Lung (tissue), 12 donors: Measurements from ENCODE around the gene MOGAT2. TPM values are rescaled to one million over a fixed set of nuclear protein-coding genes. Genes with fewer than 3 reads are reported as not detected.

ENCODE experiments used
- ATAC-seq: fragments of 200-7000 bp; cut with Tn5 transposase; one replicate; pipeline ENCODE4 v1.9.1; 2020; ENCODE audit warnings: moderate number of reproducible peaks; ENCODE audit not compliant: insufficient read depth, low FRiP score
- DNase-seq, 3 donors: peaks; one replicate each; pipeline ENCODE4 v3.0.0-alpha.2; 2013 to 2017
- H3K27ac ChIP-seq, 2 donors: one replicate each; pipeline ENCODE4 v1.5.1; 2013; ENCODE audit warnings: mild to moderate bottlenecking in 2 of 2, moderate library complexity in 2 of 2, control low read depth in 1 of 2, inconsistent platforms in 1 of 2, low read depth in 1 of 2, low read length in 1 of 2
- H3K27me3 ChIP-seq, 3 donors: one replicate each; pipeline ENCODE4 v1.5.1; 2013; ENCODE audit warnings: low read length in 2 of 3; ENCODE audit not compliant: control insufficient read depth in 3 of 3, insufficient read depth in 3 of 3
- H3K36me3 ChIP-seq, 4 donors: one replicate each; pipeline ENCODE4 v1.5.1; 2013; ENCODE audit warnings: low read length in 4 of 4, mild to moderate bottlenecking in 1 of 4, moderate library complexity in 1 of 4; ENCODE audit not compliant: control insufficient read depth in 4 of 4, insufficient read depth in 4 of 4
- H3K4me1 ChIP-seq, 5 donors: one replicate each; pipeline ENCODE4 v1.5.1; 2013; ENCODE audit warnings: low read length in 5 of 5, mild to moderate bottlenecking in 2 of 5, moderate library complexity in 1 of 5; ENCODE audit not compliant: control insufficient read depth in 5 of 5, insufficient read depth in 5 of 5
- H3K4me3 ChIP-seq: one replicate; pipeline ENCODE4 v1.5.1; 2013; ENCODE audit warnings: mild to moderate bottlenecking, control low read depth, moderate library complexity
- H3K9ac ChIP-seq, 2 donors: one replicate each; pipeline ENCODE4 v1.5.1; 2013; ENCODE audit warnings: low read length in 2 of 2, control low read depth in 1 of 2; ENCODE audit not compliant: insufficient read depth in 1 of 2
- H3K9me3 ChIP-seq, 4 donors: one replicate each; pipeline ENCODE4 v1.5.1; 2013; ENCODE audit warnings: low read length in 3 of 4, mild to moderate bottlenecking in 1 of 4, moderate library complexity in 1 of 4; ENCODE audit not compliant: control insufficient read depth in 4 of 4, insufficient read depth in 3 of 4
- WGBS, 2 donors: extraction: QIAGEN DNeasy Blood & Tissue Kit; methylation state at CpG; one replicate each; pipeline ENCODE4 v1.1.7; 2013; 5-methylcytosine and 5-hydroxymethylcytosine counted together
- polyA plus RNA-seq, 2 donors: library from polyadenylated mRNA; stranded (reverse); fragments of 200-250 nt; gene quantifications; one replicate each; pipeline ENCODE4 v1.2.1, GENCODE V29; 2013
- total RNA-seq, 2 donors: library from RNA; depleted of rRNA in 1 of 2; stranded (reverse); fragments of >200 nt in 1 of 2; gene quantifications; one replicate each; pipeline ENCODE4 v1.2.1, GENCODE V29; 2014 to 2021
- TF ChIP-seq, protein P1 (sequence below): IDR thresholded peaks from 2 replicates; pipeline ENCODE4 v1.5.1; 2012; ENCODE audit warnings: mild to moderate bottlenecking; ENCODE audit errors: control extremely low read depth, extremely low read depth
- donor health status: control.
- donor health status: control.
- donor health status: Bipolar disorder and iron deficiency.
- donor health status: healthy.
- donor health status: DM: yes; HTN: yes; CAD: no.

The MOGAT2 gene
- total and polyA plus RNA-seq, 4 donors: 0.06 to 0.09 TPM; not detected in 2

- no peak for DNase-seq
- TF ChIP-seq, protein P1, sequence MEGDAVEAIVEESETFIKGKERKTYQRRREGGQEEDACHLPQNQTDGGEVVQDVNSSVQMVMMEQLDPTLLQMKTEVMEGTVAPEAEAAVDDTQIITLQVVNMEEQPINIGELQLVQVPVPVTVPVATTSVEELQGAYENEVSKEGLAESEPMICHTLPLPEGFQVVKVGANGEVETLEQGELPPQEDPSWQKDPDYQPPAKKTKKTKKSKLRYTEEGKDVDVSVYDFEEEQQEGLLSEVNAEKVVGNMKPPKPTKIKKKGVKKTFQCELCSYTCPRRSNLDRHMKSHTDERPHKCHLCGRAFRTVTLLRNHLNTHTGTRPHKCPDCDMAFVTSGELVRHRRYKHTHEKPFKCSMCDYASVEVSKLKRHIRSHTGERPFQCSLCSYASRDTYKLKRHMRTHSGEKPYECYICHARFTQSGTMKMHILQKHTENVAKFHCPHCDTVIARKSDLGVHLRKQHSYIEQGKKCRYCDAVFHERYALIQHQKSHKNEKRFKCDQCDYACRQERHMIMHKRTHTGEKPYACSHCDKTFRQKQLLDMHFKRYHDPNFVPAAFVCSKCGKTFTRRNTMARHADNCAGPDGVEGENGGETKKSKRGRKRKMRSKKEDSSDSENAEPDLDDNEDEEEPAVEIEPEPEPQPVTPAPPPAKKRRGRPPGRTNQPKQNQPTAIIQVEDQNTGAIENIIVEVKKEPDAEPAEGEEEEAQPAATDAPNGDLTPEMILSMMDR: no peak
- H3K9ac ChIP-seq: no peak overlapping the region
- WGBS, 2 donors: 79 to 92% methylated on average over 3 of the region's 3 CpGs
- no peak overlapping the region for H3K4me3 ChIP-seq
- no peak for ATAC-seq
- no peaks in the 10 kb centered on the region for H3K36me3 ChIP-seq
- H3K4me1 ChIP-seq: peaks cover 0 to 4% (median 0%) of the 10 kb centered on the region in 5 donors
- no peak overlapping the region for H3K27ac ChIP-seq
- H3K27me3 ChIP-seq: no peaks in the 10 kb centered on the region
- no peaks in the 10 kb centered on the region for H3K9me3 ChIP-seq
Observed at GRCh38 chr11:75760710-75761493, 43.3 kb downstream of the MOGAT2 start.

- TF ChIP-seq, protein P1: no peak
- H3K9me3 ChIP-seq: no peaks in the 10 kb centered on the region
- DNase-seq (no peak), ATAC-seq (no peak)
- H3K4me1 ChIP-seq: peaks cover 0 to 4% (median 0%) of the 10 kb centered on the region in 5 donors
- H3K36me3 ChIP-seq: no peaks in the 10 kb centered on the region
- no peak overlapping the region for H3K9ac ChIP-seq
- 93% methylated on average over 8 of the region's 8 CpGs for WGBS, 2 donors
- H3K4me3 ChIP-seq: no peak overlapping the region
- H3K27ac ChIP-seq: no peak overlapping the region
- H3K27me3 ChIP-seq: peaks cover 0 to 2% (median 0%) of the 10 kb centered on the region in 3 donors
Observed at GRCh38 chr11:75762158-75762557, 44.5 kb downstream of the MOGAT2 start.

- peak; percentile 59 for ATAC-seq
- Histone ChIP-seq H3K4me3 (no peak overlapping the region), H3K27ac (peak overlapping the region in 1 of 2 donors; percentile 70), H3K27me3 (peaks cover 0 to 8% (median 0%) of the 10 kb centered on the region in 3 donors), H3K9me3 (no peaks in the 10 kb centered on the region), H3K9ac (no peak overlapping the region), H3K4me1 (peaks cover 0 to 4% (median under 1%) of the 10 kb centered on the region in 5 donors), H3K36me3 (no peaks in the 10 kb centered on the region)
- TF ChIP-seq, protein P1: no peak
- WGBS, 2 donors: 34 to 50% methylated on average over 2 of the region's 2 CpGs
- peak in 2 of 3 donors; percentile 19 to 57 for DNase-seq
Observed at GRCh38 chr11:75762885-75763284, 45.2 kb downstream of the MOGAT2 start.
